Colonic mucosa (tissue), 4 donors: Measurements from ENCODE around the gene ALOX5AP. TPM values are rescaled to one million over a fixed set of nuclear protein-coding genes. Genes with fewer than 3 reads are reported as not detected.
"Not testable (repeated sequence)": the region's sequence is repeated elsewhere in the genome, so short reads cannot be mapped to it uniquely, and the experiment has no call there.

Experiments used
- DNase-seq: peaks from one replicate; pipeline ENCODE4 v3.0.0-alpha.2; 2020
- H3K27ac ChIP-seq: fragments of 200-600 bp; one replicate; pipeline ENCODE4 v1.8.0; 2021
- H3K27me3 ChIP-seq: fragments of 200-600 bp; one replicate; pipeline ENCODE4 v1.8.0; 2021
- H3K36me3 ChIP-seq: fragments of 200-600 bp; one replicate; pipeline ENCODE4 v1.8.0; 2021
- H3K4me1 ChIP-seq: fragments of 200-600 bp; one replicate; pipeline ENCODE4 v1.8.0; 2021; ENCODE audit warnings: mild to moderate bottlenecking
- H3K4me3 ChIP-seq: fragments of 200-600 bp; one replicate; pipeline ENCODE4 v1.8.0; 2021
- H3K9ac ChIP-seq, 2 donors: one replicate each; pipeline ENCODE4 v1.7.0; 2013; ENCODE audit warnings: control low read depth in 2 of 2, low read depth in 2 of 2, low read length in 2 of 2
- H3K9me3 ChIP-seq: fragments of 200-600 bp; one replicate; pipeline ENCODE4 v1.8.0; 2021
- intact Hi-C: fragments of 100-400 bp; cut with DNase I; formaldehyde crosslinking; loops from one replicate; pipeline ENCODE4 v1.14.1; 2022
- total RNA-seq, 2 donors: library from RNA; stranded (reverse); fragmentation: NEBNext Ultra II Directional in 1 of 2; extraction: Animal tissue kit (Norgen Biotek cat#: 25700) in 1 of 2; gene quantifications; one replicate each; pipeline ENCODE4 v1.2.1, GENCODE V29; 2021
- TF ChIP-seq, protein P1 (sequence below): fragments of 200-600 bp; IDR thresholded peaks from one replicate; pipeline ENCODE4 v1.8.0; 2022; ENCODE audit warnings: antibody characterized with exemption, mild to moderate bottlenecking
- donor health status: healthy.
- donor health status: DM: no; HTN: no; CAD: no.
- donor health status: DM: no; HTN: no; CAD: no.

ALOX5AP gene
- total RNA-seq, 2 donors from 2014 or later, result 5.0 to 5.1 TPM

DNA sequence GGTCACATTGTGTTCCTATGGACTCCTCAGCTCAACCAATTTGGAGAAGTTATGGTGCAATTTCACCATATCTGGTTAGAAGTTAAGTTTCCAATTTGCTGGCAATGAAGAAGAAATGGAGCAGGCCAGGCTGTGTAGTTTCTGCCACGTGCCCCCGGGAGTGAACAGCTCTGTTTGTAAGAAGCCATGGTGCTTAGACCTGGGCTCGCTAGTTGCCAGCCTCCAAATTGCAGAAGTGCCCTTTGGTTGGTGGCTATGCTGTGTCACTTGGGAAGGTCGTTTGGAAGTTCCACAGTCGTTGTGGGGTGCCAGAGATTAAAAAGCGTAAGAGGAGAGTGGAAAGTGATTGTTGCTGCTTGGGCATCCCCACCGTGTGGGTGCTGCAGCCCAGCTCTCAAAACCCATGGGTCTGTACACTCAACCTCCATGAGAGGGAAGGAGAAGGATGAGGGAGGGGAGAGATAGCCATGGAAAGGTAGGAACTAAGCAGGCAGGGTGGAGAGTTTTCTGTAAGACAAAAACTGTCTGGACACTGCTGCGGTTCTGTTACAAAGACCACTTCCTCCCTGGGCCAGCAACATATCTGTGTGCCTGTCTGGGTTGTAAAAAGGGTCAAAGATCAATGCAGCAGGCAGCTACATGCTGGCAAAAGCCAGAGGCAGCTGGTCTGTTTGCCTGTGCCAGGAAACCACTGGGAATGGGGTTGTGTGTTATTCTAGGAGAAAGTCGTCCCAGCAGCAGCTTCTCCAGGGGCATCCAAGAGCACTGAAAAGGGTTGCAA, 10.8 kb downstream of the ALOX5AP start:
- Histone ChIP-seq H3K36me3 (no peaks in the 10 kb centered on the region), H3K4me1 (peaks cover 20% of the 10 kb centered on the region), H3K27me3 (no peaks in the 10 kb centered on the region), H3K9me3 (no peaks in the 10 kb centered on the region), H3K4me3 (no peak overlapping the region), H3K27ac (peak overlapping the region; percentile 32), H3K9ac (peak overlapping the region in 1 of 2 donors; percentile 70)
- peak; percentile 81 for DNase-seq
- TF ChIP-seq, protein P1, sequence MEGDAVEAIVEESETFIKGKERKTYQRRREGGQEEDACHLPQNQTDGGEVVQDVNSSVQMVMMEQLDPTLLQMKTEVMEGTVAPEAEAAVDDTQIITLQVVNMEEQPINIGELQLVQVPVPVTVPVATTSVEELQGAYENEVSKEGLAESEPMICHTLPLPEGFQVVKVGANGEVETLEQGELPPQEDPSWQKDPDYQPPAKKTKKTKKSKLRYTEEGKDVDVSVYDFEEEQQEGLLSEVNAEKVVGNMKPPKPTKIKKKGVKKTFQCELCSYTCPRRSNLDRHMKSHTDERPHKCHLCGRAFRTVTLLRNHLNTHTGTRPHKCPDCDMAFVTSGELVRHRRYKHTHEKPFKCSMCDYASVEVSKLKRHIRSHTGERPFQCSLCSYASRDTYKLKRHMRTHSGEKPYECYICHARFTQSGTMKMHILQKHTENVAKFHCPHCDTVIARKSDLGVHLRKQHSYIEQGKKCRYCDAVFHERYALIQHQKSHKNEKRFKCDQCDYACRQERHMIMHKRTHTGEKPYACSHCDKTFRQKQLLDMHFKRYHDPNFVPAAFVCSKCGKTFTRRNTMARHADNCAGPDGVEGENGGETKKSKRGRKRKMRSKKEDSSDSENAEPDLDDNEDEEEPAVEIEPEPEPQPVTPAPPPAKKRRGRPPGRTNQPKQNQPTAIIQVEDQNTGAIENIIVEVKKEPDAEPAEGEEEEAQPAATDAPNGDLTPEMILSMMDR, result no peak
- intact Hi-C loops, result loop anchor here (10.0 kb wide), 1 partner anchor 51 kb away; no protein-coding TSS in a partner anchor

DNA sequence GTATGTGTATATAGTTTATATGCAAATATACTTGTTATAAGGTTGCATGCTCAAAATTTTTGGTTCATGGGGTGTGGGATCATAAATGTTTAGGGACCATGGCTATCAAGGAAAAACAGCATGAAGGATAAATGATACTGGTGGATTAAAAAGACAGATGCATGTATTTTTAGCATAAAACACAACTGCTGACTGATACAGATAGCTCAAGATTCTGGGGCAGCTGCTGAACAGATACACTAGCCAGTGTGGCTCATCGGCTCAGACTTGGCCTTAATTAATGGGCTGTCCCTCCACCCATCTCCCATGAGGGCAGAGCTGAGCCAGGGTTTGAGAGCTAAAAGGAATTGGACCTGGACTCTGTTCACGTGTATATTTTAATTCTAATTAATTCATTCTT, 11.4 kb downstream of the ALOX5AP start:
- intact Hi-C loops, result loop anchor here (10.0 kb wide), 1 partner anchor 52 kb away; no protein-coding TSS in a partner anchor
- TF ChIP-seq, protein P1, result no peak
- no peak for DNase-seq
- Histone ChIP-seq H3K4me3 (no peak overlapping the region), H3K9ac (peak overlapping the region in 1 of 2 donors; percentile 70), H3K4me1 (peaks cover 20% of the 10 kb centered on the region), H3K27me3 (no peaks in the 10 kb centered on the region), H3K9me3 (no peaks in the 10 kb centered on the region), H3K27ac (no peak overlapping the region), H3K36me3 (no peaks in the 10 kb centered on the region)

DNA sequence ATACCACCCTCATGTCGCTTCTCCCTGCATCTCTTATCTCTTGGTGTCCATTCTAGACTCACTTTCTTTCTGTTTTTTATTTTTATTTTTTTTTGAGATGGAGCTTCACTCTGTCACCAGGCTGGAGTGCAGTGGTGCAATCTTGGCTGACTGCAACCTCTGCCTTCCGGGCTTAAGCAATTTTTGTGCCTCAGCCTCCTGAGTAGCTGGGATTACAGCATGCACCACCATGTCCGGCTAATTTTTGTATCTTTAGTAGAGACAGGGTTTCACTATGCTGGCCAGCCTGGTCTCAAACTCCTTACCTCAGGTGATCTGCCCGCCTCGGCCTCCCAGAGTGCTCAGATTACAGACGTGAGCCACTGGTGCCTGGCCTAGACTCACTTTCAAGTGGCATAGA, 12.5 kb downstream of the ALOX5AP start:
- DNase-seq, H3K27ac ChIP-seq, H3K27me3 ChIP-seq, H3K36me3 ChIP-seq, H3K9ac ChIP-seq, H3K4me3 ChIP-seq, H3K9me3 ChIP-seq: not testable (repeated sequence)
- H3K4me1 ChIP-seq, result peaks cover 20% of the 10 kb centered on the region
- intact Hi-C loops, result loop anchor here (10.0 kb wide), 1 partner anchor 53 kb away; no protein-coding TSS in a partner anchor

- intact Hi-C loops, result loop anchor here (10.0 kb wide), 1 partner anchor 54 kb away; no protein-coding TSS in a partner anchor
- Histone ChIP-seq H3K27me3 (no peaks in the 10 kb centered on the region), H3K4me1 (peaks cover 19% of the 10 kb centered on the region), H3K36me3 (no peaks in the 10 kb centered on the region), H3K27ac (no peak overlapping the region), H3K4me3 (no peak overlapping the region), H3K9me3 (no peaks in the 10 kb centered on the region), H3K9ac (no peak overlapping the region)
- DNase-seq, result no peak
- TF ChIP-seq, protein P1, result no peak
Measured at GRCh38 chr13:30748717-30749116, 13.4 kb downstream of the ALOX5AP start.

- Histone ChIP-seq H3K4me1 (peaks cover 12% of the 10 kb centered on the region), H3K9ac (no peak overlapping the region), H3K36me3 (no peaks in the 10 kb centered on the region), H3K9me3 (no peaks in the 10 kb centered on the region), H3K4me3 (no peak overlapping the region), H3K27me3 (no peaks in the 10 kb centered on the region), H3K27ac (no peak overlapping the region)
- intact Hi-C loops, result no loop called here
- TF ChIP-seq, protein P1, result no peak
- no peak for DNase-seq
Measured at GRCh38 chr13:30750036-30750435, 14.7 kb downstream of the ALOX5AP start.
